IPS DF 6.9 (cell line): ENCODE results near the gene C2.
"Not testable (repeated sequence)": the region's sequence is repeated elsewhere in the genome, so short reads cannot be mapped to it uniquely, and the experiment has no call there.

ENCODE experiments used
- DNase-seq: peaks from one replicate; pipeline ENCODE4 v3.0.0-alpha.2; 2013; ENCODE audit warnings: low read depth, low spot score
- H3K27ac ChIP-seq: one replicate; pipeline ENCODE4 v1.5.1; 2013; ENCODE audit warnings: low read length, control low read depth
- H3K27me3 ChIP-seq: 2 replicates; pipeline ENCODE4 v1.6.1; 2013; ENCODE audit warnings: mild to moderate bottlenecking, low read length; ENCODE audit not compliant: control insufficient read depth, insufficient read depth
- H3K36me3 ChIP-seq: 2 replicates; pipeline ENCODE4 v1.6.1; 2013; ENCODE audit warnings: low read length; ENCODE audit not compliant: control insufficient read depth, insufficient read depth
- H3K4me1 ChIP-seq: 2 replicates; pipeline ENCODE4 v1.6.1; 2013; ENCODE audit warnings: low read length; ENCODE audit not compliant: control insufficient read depth, insufficient read depth
- H3K4me3 ChIP-seq: 2 replicates; pipeline ENCODE4 v1.5.1; 2013; ENCODE audit warnings: mild to moderate bottlenecking, low read length
- H3K9me3 ChIP-seq: 2 replicates; pipeline ENCODE4 v1.6.1; 2013; ENCODE audit warnings: low read length, inconsistent platforms; ENCODE audit not compliant: control insufficient read depth, insufficient read depth
- WGBS: extraction: QIAGEN DNeasy Blood & Tissue Kit; methylation state at CpG from one replicate; pipeline ENCODE4 v1.1.7; 2013; ENCODE audit warnings: mixed read lengths, missing lambda C conversion rate; ENCODE audit not compliant: insufficient read length, insufficient coverage; 5-methylcytosine and 5-hydroxymethylcytosine counted together

The C2 gene

GRCh38 chr6:31927863-31928671, 550 bp downstream of the C2 start:
- no peaks in the 10 kb centered on the region for H3K27me3 ChIP-seq
- no peaks in the 10 kb centered on the region for H3K9me3 ChIP-seq
- no peak overlapping the region for H3K4me3 ChIP-seq
- no peaks in the 10 kb centered on the region for H3K36me3 ChIP-seq
- no CpG with 5 or more reads among the region's 11 CpGs for WGBS
- H3K27ac ChIP-seq: no peak overlapping the region
- no peak for DNase-seq
- H3K4me1 ChIP-seq: no peaks in the 10 kb centered on the region

DNA sequence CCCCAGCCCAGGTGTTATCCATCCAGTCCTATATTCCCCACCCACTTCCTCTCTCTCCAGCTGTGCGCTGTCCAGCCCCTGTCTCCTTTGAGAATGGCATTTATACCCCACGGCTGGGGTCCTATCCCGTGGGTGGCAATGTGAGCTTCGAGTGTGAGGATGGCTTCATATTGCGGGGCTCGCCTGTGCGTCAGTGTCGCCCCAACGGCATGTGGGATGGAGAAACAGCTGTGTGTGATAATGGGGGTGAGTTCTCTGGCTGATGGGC, 1.1 kb downstream of the C2 start:
- Histone ChIP-seq H3K4me1 (no peaks in the 10 kb centered on the region), H3K27me3 (no peaks in the 10 kb centered on the region), H3K27ac (no peak overlapping the region), H3K36me3 (no peaks in the 10 kb centered on the region), H3K9me3 (no peaks in the 10 kb centered on the region), H3K4me3 (no peak overlapping the region)
- DNase-seq: no peak
- no CpG with 5 or more reads among the region's 9 CpGs for WGBS

DNA sequence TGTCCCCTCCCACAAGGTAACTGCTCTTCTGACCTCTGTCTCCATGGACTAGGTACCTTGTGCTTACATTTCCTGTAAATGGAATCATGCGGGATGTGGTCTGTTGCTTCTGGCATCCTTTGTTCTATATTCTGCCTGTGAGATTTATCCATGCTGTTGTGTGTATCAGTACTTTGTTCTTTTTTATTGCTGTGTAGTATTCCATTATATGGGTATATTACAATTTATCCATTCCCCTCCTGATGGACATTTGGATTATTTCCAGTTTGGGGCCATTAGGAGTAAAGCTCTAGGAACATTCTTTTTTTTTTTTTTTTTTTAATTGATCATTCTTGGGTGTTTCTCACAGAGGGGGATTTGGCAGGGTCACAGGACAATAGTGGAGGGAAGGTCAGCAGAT, 3.4 kb downstream of the C2 start:
- no CpG with 5 or more reads among the region's 1 CpG for WGBS
- no peak for DNase-seq

GRCh38 chr6:31932137-31932536, 4.6 kb downstream of the C2 start:
- H3K4me3 ChIP-seq, H3K27me3 ChIP-seq, H3K4me1 ChIP-seq, H3K36me3 ChIP-seq, H3K9me3 ChIP-seq, DNase-seq, H3K27ac ChIP-seq: not testable (repeated sequence)
- no CpG with 5 or more reads among the region's 32 CpGs for WGBS

More for the DNA sequence above, 3.4 kb downstream of the C2 start:
- no peak overlapping the region for H3K27ac ChIP-seq
- no peak overlapping the region for H3K4me3 ChIP-seq
- no peaks in the 10 kb centered on the region for H3K27me3 ChIP-seq
- H3K36me3 ChIP-seq: no peaks in the 10 kb centered on the region
- no peaks in the 10 kb centered on the region for H3K4me1 ChIP-seq
- no peaks in the 10 kb centered on the region for H3K9me3 ChIP-seq

DNA sequence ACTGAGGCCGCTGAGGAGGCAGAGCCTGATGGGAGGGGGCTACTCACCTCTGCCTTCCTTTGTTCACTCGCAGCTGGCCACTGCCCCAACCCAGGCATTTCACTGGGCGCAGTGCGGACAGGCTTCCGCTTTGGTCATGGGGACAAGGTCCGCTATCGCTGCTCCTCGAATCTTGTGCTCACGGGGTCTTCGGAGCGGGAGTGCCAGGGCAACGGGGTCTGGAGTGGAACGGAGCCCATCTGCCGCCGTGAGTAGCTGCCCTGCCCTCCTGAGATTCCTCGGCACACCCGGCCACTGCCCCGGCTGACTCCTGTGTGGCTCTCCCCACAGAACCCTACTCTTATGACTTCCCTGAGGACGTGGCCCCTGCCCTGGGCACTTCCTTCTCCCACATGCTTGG, 6.0 kb downstream of the C2 start:
- DNase-seq: no peak

DNA sequence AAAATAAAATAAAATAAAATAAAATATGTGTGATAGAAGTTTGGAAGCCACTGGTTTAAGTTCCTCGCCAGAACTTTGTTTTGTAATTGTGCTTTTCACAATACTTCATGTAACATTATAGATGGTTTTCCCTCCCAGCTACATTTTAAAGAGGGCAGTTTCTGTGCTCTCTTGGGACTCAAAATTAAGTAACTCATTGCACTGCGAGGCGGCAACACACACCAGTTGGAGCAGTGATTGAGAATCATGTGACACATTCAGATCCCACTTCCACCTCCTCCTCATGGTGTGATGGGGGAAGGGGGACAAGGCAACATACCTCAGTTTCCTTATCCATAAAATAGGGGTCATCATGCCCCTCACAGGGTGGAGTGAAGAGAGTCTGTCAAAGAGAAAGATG, 7.5 kb downstream of the C2 start:
- no peaks in the 10 kb centered on the region for H3K27me3 ChIP-seq
- no peaks in the 10 kb centered on the region for H3K9me3 ChIP-seq
- WGBS: no CpG with 5 or more reads among the region's 3 CpGs
- H3K4me3 ChIP-seq: no peak overlapping the region
- H3K4me1 ChIP-seq: no peaks in the 10 kb centered on the region
- H3K27ac ChIP-seq: no peak overlapping the region
- no peaks in the 10 kb centered on the region for H3K36me3 ChIP-seq
- no peak for DNase-seq

More for the DNA sequence above, 6.0 kb downstream of the C2 start:
- Histone ChIP-seq H3K4me1 (no peaks in the 10 kb centered on the region), H3K4me3 (no peak overlapping the region), H3K9me3 (no peaks in the 10 kb centered on the region), H3K27me3 (no peaks in the 10 kb centered on the region), H3K27ac (no peak overlapping the region), H3K36me3 (no peaks in the 10 kb centered on the region)
- WGBS: no CpG with 5 or more reads among the region's 19 CpGs

DNA sequence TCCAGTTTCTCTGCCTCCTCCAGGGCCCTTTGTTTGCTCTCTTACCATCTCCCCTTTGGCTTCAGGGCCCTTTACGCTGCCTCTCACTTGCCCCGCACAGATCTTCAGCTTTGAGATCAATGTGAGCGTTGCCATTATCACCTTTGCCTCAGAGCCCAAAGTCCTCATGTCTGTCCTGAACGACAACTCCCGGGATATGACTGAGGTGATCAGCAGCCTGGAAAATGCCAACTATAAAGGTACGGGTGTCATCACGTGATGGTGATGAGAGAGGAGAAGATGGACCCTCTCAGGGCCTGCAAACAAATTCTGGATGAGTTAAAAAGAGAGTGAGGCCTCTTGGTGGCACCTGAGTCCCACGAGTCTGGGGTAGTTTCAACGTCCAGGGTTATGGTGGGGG, 8.3 kb downstream of the C2 start:
- no peaks in the 10 kb centered on the region for H3K9me3 ChIP-seq
- H3K27me3 ChIP-seq: no peaks in the 10 kb centered on the region
- H3K36me3 ChIP-seq: no peaks in the 10 kb centered on the region
- H3K4me1 ChIP-seq: peaks cover 2% of the 10 kb centered on the region; the same call in 1 of the 2 replicates
- no peak overlapping the region for H3K27ac ChIP-seq
- no peak overlapping the region for H3K4me3 ChIP-seq
- WGBS: no CpG with 5 or more reads among the region's 9 CpGs
- DNase-seq: no peak

GRCh38 chr6:31940256-31940664, 12.7 kb downstream of the C2 start:
- no peak overlapping the region for H3K4me3 ChIP-seq
- peaks cover 2% of the 10 kb centered on the region; the same call in 1 of the 2 replicates for H3K4me1 ChIP-seq
- H3K9me3 ChIP-seq: no peaks in the 10 kb centered on the region
- H3K36me3 ChIP-seq: no peaks in the 10 kb centered on the region
- DNase-seq: no peak
- H3K27me3 ChIP-seq: no peaks in the 10 kb centered on the region
- no CpG with 5 or more reads among the region's 6 CpGs for WGBS
- no peak overlapping the region for H3K27ac ChIP-seq

DNA sequence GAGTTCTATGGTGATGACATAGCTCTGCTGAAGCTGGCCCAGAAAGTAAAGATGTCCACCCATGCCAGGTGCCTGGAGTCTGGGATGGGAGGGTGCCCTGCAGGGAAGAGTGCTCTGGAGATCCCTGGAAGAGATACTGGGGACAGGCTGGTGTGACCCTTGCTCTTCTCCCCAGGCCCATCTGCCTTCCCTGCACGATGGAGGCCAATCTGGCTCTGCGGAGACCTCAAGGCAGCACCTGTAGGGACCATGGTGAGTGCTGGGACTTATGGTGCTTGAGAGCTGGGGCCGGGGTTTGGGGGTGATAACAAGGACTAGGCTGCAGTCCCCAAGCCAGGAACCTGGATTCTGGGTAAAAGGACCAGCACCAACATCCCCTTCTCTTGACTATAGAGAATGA, 16.2 kb downstream of the C2 start:
- Histone ChIP-seq H3K9me3 (no peaks in the 10 kb centered on the region), H3K4me3 (no peak overlapping the region), H3K36me3 (no peaks in the 10 kb centered on the region), H3K27me3 (no peaks in the 10 kb centered on the region), H3K4me1 (peaks cover 2% of the 10 kb centered on the region; the same call in 1 of the 2 replicates), H3K27ac (no peak overlapping the region)
- WGBS: no CpG with 5 or more reads among the region's 3 CpGs
- no peak for DNase-seq

GRCh38 chr6:31945154-31945506, 17.6 kb downstream of the C2 start:
- Histone ChIP-seq H3K36me3 (no peaks in the 10 kb centered on the region), H3K9me3 (no peaks in the 10 kb centered on the region), H3K4me3 (no peak overlapping the region), H3K27me3 (no peaks in the 10 kb centered on the region), H3K4me1 (peaks cover 2% of the 10 kb centered on the region; the same call in 1 of the 2 replicates), H3K27ac (no peak overlapping the region)
- no peak for DNase-seq
- no CpG with 5 or more reads among the region's 9 CpGs for WGBS
